HepG2 (cell line): ENCODE results near the gene PXMP4. TPM values are rescaled to one million over a fixed set of nuclear protein-coding genes. Genes with fewer than 3 reads are reported as not detected.
A peak's percentile ranks its signal among the peaks of the same experiment; 100 is the strongest.

Experiments
- BHLHE40 ChIP-seq: IDR thresholded peaks from 2 replicates; pipeline ENCODE4 v1.6.1; 2011; ENCODE audit warnings: low read length, improper control_type of control experiment
- CREB3 ChIP-seq: sonication (generic); formaldehyde crosslinking; IDR thresholded peaks from 2 replicates; pipeline ENCODE4 v1.5.0; 2020; ENCODE audit warnings: missing genetic modification reagents
- KLF16 ChIP-seq, 2 experiments: sonication (generic) in 1 of 2; formaldehyde crosslinking in 1 of 2; IDR thresholded peaks; 2 replicates each; pipeline versions ENCODE4 v1.6.1 to v1.8.0; 2016 to 2023; ENCODE audit warnings: missing genetic modification reagents in 2 of 2, missing compliant biosample characterization in 1 of 2
- LBX2 ChIP-seq: sonication (generic); formaldehyde crosslinking; IDR thresholded peaks from 2 replicates; pipeline ENCODE4 v1.5.0; 2020; ENCODE audit warnings: missing genetic modification reagents, mild to moderate bottlenecking, borderline replicate concordance
- MAFF ChIP-seq: IDR thresholded peaks from 2 replicates; pipeline ENCODE4 v1.6.1; 2011; ENCODE audit warnings: low read depth, low read length, improper control_type of control experiment
- MAFK ChIP-seq, 2 experiments: IDR thresholded peaks in 1 of 2; conservative IDR thresholded peaks in 1 of 2; 2 replicates each; pipeline ENCODE4 v1.6.1; 2011; ENCODE audit warnings: improper control_type of control experiment in 2 of 2, low read length in 2 of 2
- PCBP2 ChIP-seq: fragments of 200-400 bp; formaldehyde crosslinking; optimal IDR thresholded peaks from 2 replicates; pipeline ENCODE3; 2018; ENCODE audit warnings: low read length, low read depth; ENCODE audit not compliant: poor library complexity, severe bottlenecking
- SALL1 ChIP-seq: sonication (generic); formaldehyde crosslinking; IDR thresholded peaks from 2 replicates; pipeline ENCODE4 v1.8.0; 2022; ENCODE audit warnings: mild to moderate bottlenecking, missing genetic modification reagents
- ZNF337 ChIP-seq: sonication (generic); formaldehyde crosslinking; IDR thresholded peaks from 2 replicates; pipeline ENCODE4 v1.5.1; 2020; ENCODE audit warnings: missing genetic modification reagents, low read depth, mild to moderate bottlenecking, borderline replicate concordance
- ZNF546 ChIP-seq: sonication (generic); formaldehyde crosslinking; conservative IDR thresholded peaks from 2 replicates; pipeline ENCODE4 v1.8.1; 2023; ENCODE audit warnings: mild to moderate bottlenecking, missing genetic modification reagents
- ZNF549 ChIP-seq: sonication (generic); formaldehyde crosslinking; IDR thresholded peaks from 2 replicates; pipeline ENCODE4 v1.5.0; 2020; ENCODE audit warnings: missing genetic modification reagents
- ZNF768 ChIP-seq: sonication (generic); formaldehyde crosslinking; IDR thresholded peaks from 2 replicates; pipeline ENCODE4 v1.4.0; 2020; ENCODE audit warnings: missing genetic modification reagents
- ZNF788 ChIP-seq: sonication (generic); formaldehyde crosslinking; IDR thresholded peaks from 2 replicates; pipeline ENCODE4 v1.5.0; 2020; ENCODE audit warnings: mild to moderate bottlenecking, missing genetic modification reagents, borderline replicate concordance
- ZNF83 ChIP-seq: sonication (generic); formaldehyde crosslinking; IDR thresholded peaks from 2 replicates; pipeline ENCODE4 v1.4.0; 2020; ENCODE audit warnings: missing genetic modification reagents, mild to moderate bottlenecking, borderline replicate concordance
- ZNF891 ChIP-seq: sonication (generic); formaldehyde crosslinking; IDR thresholded peaks from 2 replicates; pipeline ENCODE4 v1.5.0; 2020; ENCODE audit warnings: mild to moderate bottlenecking, missing genetic modification reagents
- ZSCAN20 ChIP-seq: sonication (generic); formaldehyde crosslinking; IDR thresholded peaks from 2 replicates; pipeline ENCODE4 v1.4.0; 2020; ENCODE audit warnings: missing genetic modification reagents, mild to moderate bottlenecking, borderline replicate concordance
- polyA plus RNA-seq, 8 experiments: library from polyadenylated mRNA; depleted of rRNA in 3 of 8; stranded (reverse) in 7 of 8; unstranded in 1 of 8; fragments of >200 nt; fragmentation: Illumina TruSeq in 4 of 8; extraction: Trizol in 4 of 8; gene quantifications; 2 replicates each; pipeline versions ENCODE4 v1.2.1 to v1.2.3, GENCODE V29; 2011 to 2016; ENCODE audit warnings: low read depth in 4 of 8, missing spikeins in 1 of 8, mixed read lengths in 1 of 8; ENCODE audit not compliant: insufficient read depth in 1 of 8
- total RNA-seq, 5 experiments: library from RNA; depleted of rRNA; stranded (reverse); fragments of >200 nt; fragmentation: Illumina TruSeq; extraction: Trizol; gene quantifications; 2 replicates each; pipeline ENCODE4 v1.2.3, GENCODE V29; 2016; ENCODE audit warnings: low read depth in 1 of 5
- TF ChIP-seq, protein P1 (sequence below): sonication (generic); formaldehyde crosslinking; IDR thresholded peaks from 2 replicates; pipeline ENCODE4 v1.4.0; 2020; ENCODE audit warnings: missing genetic modification reagents
- TF ChIP-seq, protein P2 (sequence below): sonication (generic); formaldehyde crosslinking; IDR thresholded peaks from 2 replicates; pipeline ENCODE4 v1.4.0; 2020; ENCODE audit warnings: missing genetic modification reagents
- TF ChIP-seq, protein P3 (sequence below), 2 experiments: sonication (generic) in 1 of 2; formaldehyde crosslinking in 1 of 2; IDR thresholded peaks; 2 replicates each; pipeline versions ENCODE4 v1.6.1 to v1.9.0; 2014 to 2022; ENCODE audit warnings: antibody characterized with exemption in 1 of 2, borderline replicate concordance in 1 of 2, inconsistent platforms in 1 of 2, low read depth in 1 of 2, missing genetic modification reagents in 1 of 2

The PXMP4 gene
- total and polyA plus RNA-seq, 2 of the 13 experiments (the other 11 are each of a cell fraction or from before 2014, with no cell fraction given), result not detected

DNA sequence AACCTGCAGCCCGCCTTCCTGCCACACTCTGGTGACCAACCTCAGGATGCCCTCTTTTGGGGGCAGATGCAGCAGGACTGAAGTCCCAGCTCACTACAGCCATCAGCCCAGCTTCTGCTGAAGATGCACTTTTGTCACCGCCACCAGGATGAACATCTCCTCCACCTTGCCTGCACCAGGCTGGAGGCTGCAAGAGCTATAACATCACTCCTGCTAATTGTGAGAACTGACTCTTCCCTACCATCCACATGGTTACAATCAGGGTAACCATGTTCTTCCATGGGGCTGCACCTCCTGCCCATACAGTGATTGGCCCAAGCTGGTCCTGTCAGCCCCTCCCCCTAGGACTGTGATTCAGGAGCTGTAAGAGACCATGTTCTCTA lies 55.4 kb downstream of the PXMP4 start (continued):
- TF ChIP-seq, protein P1, sequence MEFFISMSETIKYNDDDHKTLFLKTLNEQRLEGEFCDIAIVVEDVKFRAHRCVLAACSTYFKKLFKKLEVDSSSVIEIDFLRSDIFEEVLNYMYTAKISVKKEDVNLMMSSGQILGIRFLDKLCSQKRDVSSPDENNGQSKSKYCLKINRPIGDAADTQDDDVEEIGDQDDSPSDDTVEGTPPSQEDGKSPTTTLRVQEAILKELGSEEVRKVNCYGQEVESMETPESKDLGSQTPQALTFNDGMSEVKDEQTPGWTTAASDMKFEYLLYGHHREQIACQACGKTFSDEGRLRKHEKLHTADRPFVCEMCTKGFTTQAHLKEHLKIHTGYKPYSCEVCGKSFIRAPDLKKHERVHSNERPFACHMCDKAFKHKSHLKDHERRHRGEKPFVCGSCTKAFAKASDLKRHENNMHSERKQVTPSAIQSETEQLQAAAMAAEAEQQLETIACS (CRISPR knock-in tag), result no peak
- TF ChIP-seq KLF16 (CRISPR knock-in tag; IDR thresholded peaks at IDR 0.05) (no peak), ZNF83 (no peak; the same call in 1 of the 2 replicates), MAFF (peak; percentile 76), ZNF337 (CRISPR knock-in tag) (no peak), ZNF768 (CRISPR knock-in tag) (0 out of 2 replicates have a peak, but pooled peaks have one; percentile 25), MAFK (conservative IDR thresholded peaks at IDR 0.05 in 1 of 2, IDR thresholded peaks at IDR 0.05 in 1 of 2; ENCODE audit: low read length in 2 of 2) (peak; percentile 76 to 92), ZNF546 (CRISPR knock-in tag) (no peak), PCBP2 (no peak), ZNF891 (0 out of 2 replicates have a peak, but pooled peaks have one; percentile 31), ZNF788 (no peak), CREB3 (CRISPR knock-in tag) (no peak), BHLHE40 (no peak), LBX2 (CRISPR knock-in tag) (no peak), SALL1 (peak; percentile 8; the same call in 1 of the 2 replicates), ZSCAN20 (CRISPR knock-in tag) (no peak), ZNF549 (CRISPR knock-in tag) (no peak)
- TF ChIP-seq, protein P2, sequence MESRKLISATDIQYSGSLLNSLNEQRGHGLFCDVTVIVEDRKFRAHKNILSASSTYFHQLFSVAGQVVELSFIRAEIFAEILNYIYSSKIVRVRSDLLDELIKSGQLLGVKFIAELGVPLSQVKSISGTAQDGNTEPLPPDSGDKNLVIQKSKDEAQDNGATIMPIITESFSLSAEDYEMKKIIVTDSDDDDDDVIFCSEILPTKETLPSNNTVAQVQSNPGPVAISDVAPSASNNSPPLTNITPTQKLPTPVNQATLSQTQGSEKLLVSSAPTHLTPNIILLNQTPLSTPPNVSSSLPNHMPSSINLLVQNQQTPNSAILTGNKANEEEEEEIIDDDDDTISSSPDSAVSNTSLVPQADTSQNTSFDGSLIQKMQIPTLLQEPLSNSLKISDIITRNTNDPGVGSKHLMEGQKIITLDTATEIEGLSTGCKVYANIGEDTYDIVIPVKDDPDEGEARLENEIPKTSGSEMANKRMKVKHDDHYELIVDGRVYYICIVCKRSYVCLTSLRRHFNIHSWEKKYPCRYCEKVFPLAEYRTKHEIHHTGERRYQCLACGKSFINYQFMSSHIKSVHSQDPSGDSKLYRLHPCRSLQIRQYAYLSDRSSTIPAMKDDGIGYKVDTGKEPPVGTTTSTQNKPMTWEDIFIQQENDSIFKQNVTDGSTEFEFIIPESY (CRISPR knock-in tag), result 0 out of 2 replicates have a peak, but pooled peaks have one; percentile 7
- TF ChIP-seq, protein P3, sequence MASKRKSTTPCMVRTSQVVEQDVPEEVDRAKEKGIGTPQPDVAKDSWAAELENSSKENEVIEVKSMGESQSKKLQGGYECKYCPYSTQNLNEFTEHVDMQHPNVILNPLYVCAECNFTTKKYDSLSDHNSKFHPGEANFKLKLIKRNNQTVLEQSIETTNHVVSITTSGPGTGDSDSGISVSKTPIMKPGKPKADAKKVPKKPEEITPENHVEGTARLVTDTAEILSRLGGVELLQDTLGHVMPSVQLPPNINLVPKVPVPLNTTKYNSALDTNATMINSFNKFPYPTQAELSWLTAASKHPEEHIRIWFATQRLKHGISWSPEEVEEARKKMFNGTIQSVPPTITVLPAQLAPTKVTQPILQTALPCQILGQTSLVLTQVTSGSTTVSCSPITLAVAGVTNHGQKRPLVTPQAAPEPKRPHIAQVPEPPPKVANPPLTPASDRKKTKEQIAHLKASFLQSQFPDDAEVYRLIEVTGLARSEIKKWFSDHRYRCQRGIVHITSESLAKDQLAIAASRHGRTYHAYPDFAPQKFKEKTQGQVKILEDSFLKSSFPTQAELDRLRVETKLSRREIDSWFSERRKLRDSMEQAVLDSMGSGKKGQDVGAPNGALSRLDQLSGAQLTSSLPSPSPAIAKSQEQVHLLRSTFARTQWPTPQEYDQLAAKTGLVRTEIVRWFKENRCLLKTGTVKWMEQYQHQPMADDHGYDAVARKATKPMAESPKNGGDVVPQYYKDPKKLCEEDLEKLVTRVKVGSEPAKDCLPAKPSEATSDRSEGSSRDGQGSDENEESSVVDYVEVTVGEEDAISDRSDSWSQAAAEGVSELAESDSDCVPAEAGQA (IDR thresholded peaks at IDR 0.05; ENCODE audit: low read depth), result no peak
- TF ChIP-seq, protein P3 (CRISPR knock-in tag; IDR thresholded peaks at IDR 0.05; ENCODE audit: borderline replicate concordance), result no peak
